ENCODE results near the gene MBD5.

MBD5 gene

DNA sequence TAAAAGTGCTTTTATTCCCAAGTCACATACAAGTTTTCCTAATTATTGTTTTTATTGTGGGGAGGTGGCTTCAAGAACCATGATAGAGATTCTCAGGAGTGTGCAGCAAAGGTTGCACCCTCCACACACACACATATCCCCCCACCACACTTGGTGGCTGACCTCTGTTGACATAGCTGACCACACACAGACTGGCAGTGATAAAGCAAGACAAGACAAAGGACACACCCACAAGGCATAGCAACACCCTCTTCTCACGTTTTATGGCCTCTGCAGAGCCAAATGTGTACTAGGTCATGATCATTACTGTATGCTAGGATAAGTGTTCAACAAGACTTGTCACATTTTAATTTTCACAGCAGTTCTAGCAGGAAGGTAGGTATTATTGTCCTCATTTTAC is 480.7 kb downstream of the MBD5 start:
- no peak overlapping the region for H3K4me3 ChIP-seq (replicated peaks; ENCODE audit: low read depth, low read length)
- H3K36me3 ChIP-seq (ENCODE audit: control insufficient read depth, insufficient read depth, low read length): no peaks in the 10 kb centered on the region; the same call in 1 of the 2 replicates
- TF ChIP-seq, protein P1, sequence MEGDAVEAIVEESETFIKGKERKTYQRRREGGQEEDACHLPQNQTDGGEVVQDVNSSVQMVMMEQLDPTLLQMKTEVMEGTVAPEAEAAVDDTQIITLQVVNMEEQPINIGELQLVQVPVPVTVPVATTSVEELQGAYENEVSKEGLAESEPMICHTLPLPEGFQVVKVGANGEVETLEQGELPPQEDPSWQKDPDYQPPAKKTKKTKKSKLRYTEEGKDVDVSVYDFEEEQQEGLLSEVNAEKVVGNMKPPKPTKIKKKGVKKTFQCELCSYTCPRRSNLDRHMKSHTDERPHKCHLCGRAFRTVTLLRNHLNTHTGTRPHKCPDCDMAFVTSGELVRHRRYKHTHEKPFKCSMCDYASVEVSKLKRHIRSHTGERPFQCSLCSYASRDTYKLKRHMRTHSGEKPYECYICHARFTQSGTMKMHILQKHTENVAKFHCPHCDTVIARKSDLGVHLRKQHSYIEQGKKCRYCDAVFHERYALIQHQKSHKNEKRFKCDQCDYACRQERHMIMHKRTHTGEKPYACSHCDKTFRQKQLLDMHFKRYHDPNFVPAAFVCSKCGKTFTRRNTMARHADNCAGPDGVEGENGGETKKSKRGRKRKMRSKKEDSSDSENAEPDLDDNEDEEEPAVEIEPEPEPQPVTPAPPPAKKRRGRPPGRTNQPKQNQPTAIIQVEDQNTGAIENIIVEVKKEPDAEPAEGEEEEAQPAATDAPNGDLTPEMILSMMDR (IDR thresholded peaks at IDR 0.05; ENCODE audit: insufficient read depth, low read length, poor library complexity, severe bottlenecking): no peak
- no peak for DNase-seq (ENCODE audit: extremely low read depth, insufficient read length)
- H3K27me3 ChIP-seq (replicated peaks; ENCODE audit: control insufficient read depth, insufficient read depth, low read length): no peaks in the 10 kb centered on the region

DNA sequence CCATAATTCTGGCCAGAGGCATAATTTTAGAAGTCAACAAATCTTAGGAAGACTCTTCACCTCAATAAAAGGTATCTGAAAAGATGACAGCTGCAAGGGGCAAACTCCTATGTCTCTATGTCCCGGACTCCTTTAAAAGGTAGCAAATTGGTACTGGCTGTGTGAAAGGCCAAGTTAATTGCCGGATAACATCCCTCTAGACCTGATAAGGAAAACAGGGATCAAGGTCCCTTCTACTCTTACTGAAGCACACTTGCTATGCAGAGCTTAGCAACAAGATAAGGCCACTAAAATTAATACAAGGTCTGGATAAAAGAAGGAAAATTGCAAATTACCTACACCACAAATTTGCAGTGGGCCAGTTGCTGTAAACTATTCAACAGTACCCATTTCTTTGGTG is 482.6 kb downstream of the MBD5 start:
- Histone ChIP-seq H3K36me3 (ENCODE audit: control insufficient read depth, insufficient read depth, low read length) (no peaks in the 10 kb centered on the region), H3K4me3 (replicated peaks; ENCODE audit: low read depth, low read length) (no peak overlapping the region), H3K27me3 (replicated peaks; ENCODE audit: control insufficient read depth, insufficient read depth, low read length) (no peaks in the 10 kb centered on the region)
- no peak for DNase-seq (ENCODE audit: extremely low read depth, insufficient read length)
- TF ChIP-seq, protein P1 (IDR thresholded peaks at IDR 0.05; ENCODE audit: insufficient read depth, low read length, poor library complexity, severe bottlenecking): no peak

DNA sequence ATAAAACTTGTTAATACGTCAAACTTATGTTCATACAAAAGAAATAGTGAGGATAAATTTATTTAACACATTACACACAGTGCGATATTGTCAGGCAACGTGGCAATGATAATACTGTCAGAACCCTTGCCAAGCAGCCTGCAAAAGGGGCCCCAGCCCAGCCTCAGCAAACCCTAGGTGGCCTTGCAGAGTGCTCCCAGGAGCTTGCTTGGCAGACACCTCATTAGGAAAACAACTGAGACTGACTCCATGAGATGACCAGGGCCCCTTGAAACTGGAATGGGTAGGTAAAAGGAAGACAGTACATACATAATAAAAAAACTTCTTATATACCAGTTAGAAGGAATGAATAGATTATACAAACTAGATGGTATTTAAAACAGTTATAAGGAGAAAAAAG is 487.1 kb downstream of the MBD5 start:
- TF ChIP-seq, protein P1 (IDR thresholded peaks at IDR 0.05; ENCODE audit: insufficient read depth, low read length, poor library complexity, severe bottlenecking): no peak
- H3K27me3 ChIP-seq (replicated peaks; ENCODE audit: control insufficient read depth, insufficient read depth, low read length): no peaks in the 10 kb centered on the region
- no peak for DNase-seq (ENCODE audit: extremely low read depth, insufficient read length)
- H3K36me3 ChIP-seq (ENCODE audit: control insufficient read depth, insufficient read depth, low read length): no peaks in the 10 kb centered on the region
- H3K4me3 ChIP-seq (replicated peaks; ENCODE audit: low read depth, low read length): no peak overlapping the region

DNA sequence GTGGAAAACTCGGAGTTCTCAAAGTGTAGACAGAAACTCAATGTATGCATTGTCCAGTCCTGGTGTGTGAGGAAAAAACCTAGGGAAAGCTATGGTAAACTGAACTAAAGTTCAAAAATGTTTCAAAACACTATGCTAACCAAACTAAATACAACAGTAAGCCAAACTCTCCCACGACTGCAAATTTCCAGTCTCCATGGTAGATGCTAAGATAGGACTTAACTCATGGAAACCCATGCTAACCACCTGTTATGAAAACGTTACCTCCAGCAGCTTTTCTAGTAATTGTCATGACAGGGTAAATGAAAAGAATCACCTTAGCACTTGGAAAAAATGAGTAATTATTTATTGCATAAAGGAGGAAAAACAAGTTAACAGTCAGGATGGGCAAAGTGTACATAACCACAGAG is 488.0 kb downstream of the MBD5 start:
- H3K36me3 ChIP-seq (ENCODE audit: control insufficient read depth, insufficient read depth, low read length): no peaks in the 10 kb centered on the region
- no peak for DNase-seq (ENCODE audit: extremely low read depth, insufficient read length)
- TF ChIP-seq, protein P1 (IDR thresholded peaks at IDR 0.05; ENCODE audit: insufficient read depth, low read length, poor library complexity, severe bottlenecking): no peak
- peak overlapping the region; percentile 35; the same call in 1 of the 2 replicates for H3K4me3 ChIP-seq (replicated peaks; ENCODE audit: low read depth, low read length)
- H3K27me3 ChIP-seq (replicated peaks; ENCODE audit: control insufficient read depth, insufficient read depth, low read length): no peaks in the 10 kb centered on the region

DNA sequence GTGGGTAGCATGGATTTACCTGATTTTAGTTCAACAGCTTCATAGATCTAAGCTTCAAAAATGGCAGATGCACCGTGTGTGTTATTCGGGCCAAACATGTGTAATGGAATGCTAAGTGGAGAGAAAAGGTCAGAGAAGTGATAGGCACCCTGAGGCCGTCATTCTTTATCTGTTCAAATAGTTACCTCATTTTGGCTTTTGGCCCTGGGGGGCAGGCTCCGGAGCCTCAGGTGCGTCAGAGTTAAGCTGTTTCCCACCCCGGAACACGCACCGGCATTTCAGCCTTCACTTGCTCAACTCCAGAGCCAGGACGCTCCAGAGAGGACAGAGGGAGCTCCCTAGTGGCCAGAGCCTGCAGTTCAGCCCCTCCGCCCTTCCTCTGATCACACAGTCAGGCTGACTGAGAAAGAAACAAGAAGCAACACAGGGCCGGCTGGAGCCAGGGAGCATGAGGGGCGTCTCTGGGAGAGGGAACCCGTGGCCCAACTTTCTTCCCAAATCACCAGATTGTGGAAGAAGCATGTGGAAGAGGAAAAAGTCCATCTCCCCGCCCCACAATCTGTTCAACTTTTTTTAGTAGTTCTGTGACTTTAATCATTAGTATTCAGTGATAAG is 488.5 kb downstream of the MBD5 start:
- H3K27me3 ChIP-seq (replicated peaks; ENCODE audit: control insufficient read depth, insufficient read depth, low read length): no peaks in the 10 kb centered on the region
- H3K36me3 ChIP-seq (ENCODE audit: control insufficient read depth, insufficient read depth, low read length): no peaks in the 10 kb centered on the region
- peak overlapping the region; percentile 35; the same call in 1 of the 2 replicates for H3K4me3 ChIP-seq (replicated peaks; ENCODE audit: low read depth, low read length)
- peak; percentile 81 for DNase-seq (ENCODE audit: extremely low read depth, insufficient read length)
- TF ChIP-seq, protein P1 (IDR thresholded peaks at IDR 0.05; ENCODE audit: insufficient read depth, low read length, poor library complexity, severe bottlenecking): peak; percentile 98

DNA sequence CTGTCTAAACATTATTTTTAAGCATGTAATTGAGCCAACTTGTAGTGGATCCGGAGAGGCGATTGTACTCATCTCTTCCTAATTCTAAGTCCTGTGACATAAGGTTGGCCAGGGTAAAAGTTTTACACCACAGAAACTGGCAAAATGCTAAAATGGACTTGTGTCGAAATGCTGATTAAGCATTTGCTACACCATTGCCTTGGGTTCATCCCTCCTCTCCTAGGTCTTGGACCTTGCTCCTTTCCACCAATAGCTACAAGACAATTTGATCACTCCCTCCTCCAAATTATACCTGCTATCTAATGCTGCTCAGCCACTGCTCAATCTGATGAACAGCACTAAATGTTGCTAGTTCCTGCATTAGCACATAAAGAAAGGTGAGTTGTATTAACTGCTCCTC is 491.0 kb downstream of the MBD5 start:
- Histone ChIP-seq H3K36me3 (ENCODE audit: control insufficient read depth, insufficient read depth, low read length) (no peaks in the 10 kb centered on the region), H3K4me3 (replicated peaks; ENCODE audit: low read depth, low read length) (no peak overlapping the region), H3K27me3 (replicated peaks; ENCODE audit: control insufficient read depth, insufficient read depth, low read length) (no peaks in the 10 kb centered on the region)
- DNase-seq (ENCODE audit: extremely low read depth, insufficient read length): no peak
- TF ChIP-seq, protein P1 (IDR thresholded peaks at IDR 0.05; ENCODE audit: insufficient read depth, low read length, poor library complexity, severe bottlenecking): no peak

All from GM06990 (cell line).